ENCODE measurements around the gene OR10J5. TPM values are rescaled to one million over a fixed set of nuclear protein-coding genes. Genes with fewer than 3 reads are reported as not detected.

The OR10J5 gene
- total RNA-seq: not detected

GRCh38 chr1:159535907-159536306, at the start of gene OR10J5:
OR10J5 (minus strand) TSS chr1:159536007; CDS start chr1:159536007, 0 bp downstream.
- ATAC-seq (no peak), DNase-seq (no peak)
- no peaks in the 10 kb centered on the region for H3K4me1 Mint-ChIP-seq (ENCODE audit: low read depth)
- peaks cover 17% of the 10 kb centered on the region for H3K27me3 Mint-ChIP-seq
- intact Hi-C loops (cut with micrococcal nuclease): no loop called here
- no peaks in the 10 kb centered on the region for H3K9me3 Mint-ChIP-seq
- no peak within 1 kb of the TSS for H3K27ac Mint-ChIP-seq
- H3K4me3 Mint-ChIP-seq: no peak within 1 kb of the TSS
- TF ChIP-seq CTCF (IDR thresholded peaks at IDR 0.05): no peak
- ChIA-PET POLR2A (no interaction called here), CTCF (no interaction called here)
- no peaks in the 10 kb centered on the region for H3K36me3 Mint-ChIP-seq (ENCODE audit: low read depth)

GRCh38 chr1:159584536-159584935, 48.7 kb upstream of the OR10J5 start:
- intact Hi-C loops (cut with micrococcal nuclease): no loop called here
- Mint-ChIP-seq H3K4me1 (ENCODE audit: low read depth) (no peaks in the 10 kb centered on the region), H3K4me3 (no peak overlapping the region), H3K9me3 (no peaks in the 10 kb centered on the region), H3K27ac (no peak overlapping the region), H3K27me3 (peaks cover 13% of the 10 kb centered on the region), H3K36me3 (ENCODE audit: low read depth) (no peaks in the 10 kb centered on the region)
- TF ChIP-seq CTCF (IDR thresholded peaks at IDR 0.05): no peak
- ATAC-seq (no peak), DNase-seq (no peak)
- ChIA-PET POLR2A (no interaction called here), CTCF (no interaction called here)

GRCh38 chr1:159581422-159581821, 45.6 kb upstream of the OR10J5 start:
- no peak for ATAC-seq
- POLR2A ChIA-PET: no interaction called here
- CTCF ChIA-PET: no interaction called here

GRCh38 chr1:159580340-159580739, 44.5 kb upstream of the OR10J5 start:
- no peaks in the 10 kb centered on the region for H3K9me3 Mint-ChIP-seq
- no peak for TF ChIP-seq CTCF (IDR thresholded peaks at IDR 0.05)
- ATAC-seq: no peak

More at GRCh38 chr1:159581422-159581821, 45.6 kb upstream of the OR10J5 start:
- peaks cover 21% of the 10 kb centered on the region for H3K27me3 Mint-ChIP-seq
- H3K4me1 Mint-ChIP-seq (ENCODE audit: low read depth): no peaks in the 10 kb centered on the region
- H3K4me3 Mint-ChIP-seq: no peak overlapping the region
- DNase-seq: no peak
- TF ChIP-seq CTCF (IDR thresholded peaks at IDR 0.05): no peak
- H3K9me3 Mint-ChIP-seq: no peaks in the 10 kb centered on the region
- no peak overlapping the region for H3K27ac Mint-ChIP-seq
- intact Hi-C loops (cut with micrococcal nuclease): no loop called here
- H3K36me3 Mint-ChIP-seq (ENCODE audit: low read depth): no peaks in the 10 kb centered on the region

GRCh38 chr1:159577446-159577845, 41.6 kb upstream of the OR10J5 start:
- Mint-ChIP-seq H3K9me3 (no peaks in the 10 kb centered on the region), H3K27me3 (peaks cover 13% of the 10 kb centered on the region), H3K4me3 (no peak overlapping the region), H3K4me1 (ENCODE audit: low read depth) (no peaks in the 10 kb centered on the region), H3K27ac (no peak overlapping the region), H3K36me3 (ENCODE audit: low read depth) (no peaks in the 10 kb centered on the region)
- intact Hi-C loops (cut with micrococcal nuclease): no loop called here
- DNase-seq (no peak), ATAC-seq (no peak)
- ChIA-PET POLR2A (no interaction called here), CTCF (no interaction called here)
- TF ChIP-seq CTCF (IDR thresholded peaks at IDR 0.05): no peak

More at GRCh38 chr1:159580340-159580739, 44.5 kb upstream of the OR10J5 start:
- H3K27me3 Mint-ChIP-seq: peaks cover 23% of the 10 kb centered on the region
- H3K4me3 Mint-ChIP-seq: no peak overlapping the region
- no peak for DNase-seq
- intact Hi-C loops (cut with micrococcal nuclease): no loop called here
- H3K27ac Mint-ChIP-seq: no peak overlapping the region
- H3K36me3 Mint-ChIP-seq (ENCODE audit: low read depth): no peaks in the 10 kb centered on the region
- H3K4me1 Mint-ChIP-seq (ENCODE audit: low read depth): no peaks in the 10 kb centered on the region
- CTCF ChIA-PET: no interaction called here
- POLR2A ChIA-PET: no interaction called here

Measured in activated CD8-positive, alpha-beta T cell treated with anti-CD3 and anti-CD28 coated beads for 36 hours (primary cell).